GM21529 (cell line): ENCODE results near the gene CACNB4.
"Not testable (repeated sequence)": the region's sequence is repeated elsewhere in the genome, so short reads cannot be mapped to it uniquely, and the experiment has no call there.

Experiments
- ATAC-seq: cut with Tn5 transposase; IDR thresholded peaks from one replicate; pipeline ENCODE4 v1.9.1; 2021; ENCODE audit not compliant: unreplicated experiment

CACNB4 gene

GRCh38 chr2:152024477-152024876, 74.4 kb downstream of the CACNB4 start:
- ATAC-seq: no peak

- ATAC-seq: no peak
These were observed 76.8 kb downstream of the CACNB4 start for GRCh38 chr2:152022090-152022489.

- ATAC-seq: not testable (repeated sequence)
These were observed 77.8 kb downstream of the CACNB4 start for GRCh38 chr2:152021001-152021400.

DNA sequence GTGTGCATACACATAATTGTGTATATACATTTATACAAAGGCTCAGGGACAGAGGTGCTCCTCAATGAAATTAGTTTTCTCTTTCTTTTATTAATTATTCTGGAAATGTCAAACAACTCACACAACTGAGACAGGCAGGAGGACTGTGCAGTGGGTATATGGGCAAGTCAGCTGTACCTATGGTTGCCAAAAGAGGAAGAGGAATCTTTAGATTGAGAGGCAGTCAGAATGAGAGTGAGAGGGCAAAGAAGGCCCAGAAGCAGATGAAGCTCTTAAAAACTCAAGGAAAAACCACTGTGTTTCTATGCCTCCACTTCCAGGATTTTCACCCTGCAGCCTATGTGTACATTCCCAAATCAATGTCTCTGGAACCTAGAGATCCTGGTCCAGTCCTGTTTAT, 79.1 kb downstream of the CACNB4 start:
- no peak for ATAC-seq

GRCh38 chr2:152016181-152017120, 82.4 kb downstream of the CACNB4 start:
- ATAC-seq: no peak

DNA sequence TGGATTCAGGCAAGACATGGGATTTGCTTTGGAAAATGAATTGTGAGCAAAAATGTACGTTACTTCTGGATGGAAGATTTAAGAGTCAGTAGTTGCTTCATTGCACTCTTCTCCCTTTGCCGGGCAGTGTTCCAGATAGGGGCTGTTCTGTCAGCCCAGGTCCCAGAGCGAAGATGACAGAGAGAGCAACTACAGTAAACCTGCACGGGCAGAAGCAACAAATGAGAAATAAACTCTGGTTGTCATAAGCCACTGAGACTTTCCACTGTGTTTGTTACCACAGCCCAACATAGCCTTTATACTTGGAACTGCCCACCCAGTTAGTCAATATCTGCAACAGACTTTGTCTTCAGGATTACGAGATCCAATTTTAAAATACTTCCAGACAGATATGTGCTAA, 83.3 kb downstream of the CACNB4 start:
- ATAC-seq: no peak

- no peak for ATAC-seq
These were observed 86.1 kb downstream of the CACNB4 start for GRCh38 chr2:152012697-152013096.

GRCh38 chr2:152011724-152012123, 87.1 kb downstream of the CACNB4 start:
- ATAC-seq: no peak

DNA sequence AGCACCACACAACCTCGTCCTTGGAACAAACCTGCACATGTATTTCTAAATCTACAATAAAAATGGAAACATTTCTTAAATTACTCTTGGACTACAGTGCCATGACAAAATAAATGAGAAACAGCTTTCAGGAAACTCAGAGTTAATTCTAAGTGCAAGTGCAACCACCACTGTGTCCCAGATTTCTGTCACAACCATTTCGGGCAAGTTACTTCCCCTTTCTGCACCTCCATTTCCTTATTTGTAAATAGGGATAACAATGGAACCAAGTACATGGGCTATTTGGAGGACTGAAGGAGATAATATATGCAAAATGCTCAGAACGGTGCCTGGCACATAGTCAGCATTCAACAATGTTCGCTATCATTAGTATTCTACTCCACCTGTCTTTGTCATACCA, 93.2 kb downstream of the CACNB4 start:
- no peak for ATAC-seq

DNA sequence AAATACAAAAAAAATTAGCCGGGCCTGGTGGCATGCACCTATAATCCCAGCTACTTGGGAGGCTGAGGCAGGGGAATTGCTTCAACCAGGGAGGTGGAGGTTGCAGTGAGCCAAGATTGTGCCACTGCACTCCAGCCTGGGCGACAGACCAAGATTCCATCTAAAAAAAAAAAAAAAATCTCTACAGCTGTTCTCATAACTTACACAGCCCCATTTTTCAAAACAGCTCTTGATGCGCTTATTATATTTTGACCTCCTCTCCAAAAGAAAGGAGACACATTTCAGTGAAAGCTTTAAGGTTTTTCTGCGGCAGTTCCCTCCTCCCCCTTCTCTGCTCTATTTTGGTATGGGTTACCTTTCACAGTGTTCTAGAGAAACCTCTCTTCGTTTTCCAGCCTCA, 95.6 kb downstream of the CACNB4 start:
- ATAC-seq: not testable (repeated sequence)

- ATAC-seq: peak; percentile 91
These were observed 99.8 kb downstream of the CACNB4 start for GRCh38 chr2:151999053-151999452.

DNA sequence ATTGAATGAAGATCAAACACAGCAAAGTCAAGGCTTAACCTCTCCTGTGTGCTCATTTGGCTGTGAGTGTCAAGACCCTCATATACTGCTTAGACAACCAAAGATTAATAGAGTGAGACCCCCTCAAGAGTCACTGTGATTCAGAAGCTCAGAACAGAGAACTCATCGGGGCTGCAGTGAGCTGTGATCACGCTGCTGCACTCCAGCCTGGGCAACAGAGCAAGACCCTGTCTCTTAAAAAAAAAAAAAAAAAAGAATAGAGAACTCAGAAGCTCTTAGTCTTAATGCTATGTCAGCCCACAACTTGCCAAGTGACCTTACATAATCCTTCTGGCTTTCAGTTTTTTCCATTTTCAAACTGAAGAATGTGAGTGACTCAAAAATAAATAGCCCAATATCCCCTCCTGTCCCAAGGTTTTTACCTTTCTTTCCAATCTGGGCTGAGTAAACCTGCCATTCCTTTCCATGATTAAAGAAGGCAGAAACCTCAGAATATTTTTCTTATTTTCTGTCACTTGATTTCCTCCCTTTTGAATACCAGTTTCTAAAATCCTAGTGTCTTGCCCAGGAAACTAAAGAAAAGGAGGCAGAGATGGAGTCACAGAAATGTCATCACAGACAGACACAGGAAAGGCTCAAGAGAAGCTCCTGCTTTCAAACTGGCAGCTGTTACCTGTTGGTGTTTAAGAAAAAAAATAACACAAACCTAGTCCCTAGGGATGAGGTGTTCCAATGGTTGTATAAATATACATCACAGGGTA, 102.4 kb downstream of the CACNB4 start:
- no peak for ATAC-seq

DNA sequence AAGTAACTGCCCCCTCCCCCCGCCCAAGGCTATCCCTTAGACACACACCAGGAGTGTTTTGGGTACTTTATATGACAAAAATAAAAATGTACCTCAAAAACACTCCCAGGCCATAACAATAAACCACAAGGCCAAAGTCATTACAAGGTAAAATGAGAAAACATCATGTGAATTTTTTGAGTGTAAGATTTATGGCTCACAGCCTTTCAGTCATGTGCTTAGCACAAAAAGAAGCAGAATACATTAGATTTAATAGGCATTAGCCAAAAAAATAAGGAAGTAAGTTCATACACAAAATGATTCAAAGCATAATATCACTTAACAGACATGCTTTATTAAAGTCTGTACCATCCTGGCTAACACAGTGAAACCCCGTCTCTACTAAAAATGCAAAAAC, 103.7 kb downstream of the CACNB4 start:
- ATAC-seq: no peak

- not testable (repeated sequence) for ATAC-seq
These were observed 104.7 kb downstream of the CACNB4 start for GRCh38 chr2:151994178-151994577.

- ATAC-seq: no peak
These were observed 107.8 kb downstream of the CACNB4 start for GRCh38 chr2:151991010-151991409.

DNA sequence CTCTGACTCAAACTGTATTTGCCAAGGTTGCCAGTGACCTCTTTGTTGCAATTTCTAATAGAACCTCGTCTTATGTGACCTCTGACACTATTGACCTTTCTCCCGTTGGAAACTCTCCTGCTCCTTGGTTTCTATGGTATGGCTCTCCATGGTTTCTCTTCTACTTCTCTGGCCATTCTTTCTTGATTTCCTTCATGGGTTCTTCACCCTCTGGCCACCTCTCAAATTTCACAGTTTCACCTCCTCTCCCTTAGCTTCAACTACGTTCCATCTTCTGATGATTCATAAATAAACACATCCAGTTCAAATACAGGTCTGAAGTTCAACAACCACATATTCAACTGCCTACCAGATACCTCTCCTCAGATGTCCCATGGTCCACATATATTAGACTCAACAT, 109.5 kb downstream of the CACNB4 start:
- no peak for ATAC-seq

GRCh38 chr2:151987484-151987883, 111.4 kb downstream of the CACNB4 start:
- no peak for ATAC-seq

- no peak for ATAC-seq
These were observed 114.3 kb downstream of the CACNB4 start for GRCh38 chr2:151984424-151985083.

DNA sequence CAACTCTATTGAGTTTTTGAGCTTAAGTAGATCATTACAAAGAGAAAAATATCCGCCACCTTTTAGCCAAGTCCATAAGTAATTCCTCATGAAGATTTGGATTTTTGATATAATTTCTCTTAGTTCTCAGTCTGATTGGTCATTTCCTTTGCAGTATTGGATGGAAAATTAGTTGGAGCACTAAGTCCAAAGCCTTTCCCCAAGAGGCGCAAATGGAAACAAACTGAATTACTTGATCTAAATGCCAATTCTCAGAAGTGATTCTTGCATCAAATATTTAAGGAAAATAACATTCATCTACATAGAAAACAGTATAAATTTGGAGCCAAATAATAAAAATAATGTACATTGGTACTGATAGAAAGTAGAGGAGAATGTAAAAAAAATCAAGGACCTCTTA, 115.6 kb downstream of the CACNB4 start:
- no peak for ATAC-seq

DNA sequence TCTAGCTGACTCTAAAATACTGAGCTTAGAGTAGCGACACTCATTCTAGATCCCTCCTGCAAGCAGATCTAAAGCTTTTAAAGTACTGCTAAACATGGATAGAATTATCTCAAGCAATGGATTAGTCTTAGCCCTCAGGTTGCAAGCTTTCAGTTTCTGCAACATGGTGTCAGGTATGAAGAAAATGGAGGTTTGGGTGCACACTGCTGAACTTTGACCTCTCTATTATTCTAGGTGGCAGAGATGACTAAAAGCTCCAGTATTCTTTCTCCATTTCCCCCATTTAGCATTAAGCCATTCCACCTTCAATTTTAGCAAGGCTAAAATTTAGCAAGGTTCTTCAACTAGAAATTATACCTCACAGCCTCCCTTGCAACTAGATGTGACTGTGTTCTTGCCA, 117.0 kb downstream of the CACNB4 start:
- ATAC-seq: no peak

DNA sequence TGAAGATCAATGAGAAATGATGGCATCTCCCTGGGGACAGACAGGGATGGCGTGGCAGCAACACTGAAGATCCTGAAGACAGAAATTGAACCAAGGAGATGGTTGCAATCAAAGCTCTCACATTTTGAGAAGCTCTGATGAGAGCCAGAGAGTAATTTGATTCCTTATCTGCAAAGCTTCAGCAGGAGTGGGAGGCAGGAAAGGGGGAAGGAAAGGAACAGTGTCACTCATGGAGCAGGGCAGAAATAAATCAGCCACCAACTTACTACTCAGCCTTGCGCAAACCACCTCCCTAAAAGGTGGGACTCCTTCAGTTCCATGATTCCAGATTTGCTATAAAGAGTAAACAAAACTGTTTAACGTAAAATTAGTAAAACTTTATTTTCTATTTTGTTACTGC, 119.2 kb downstream of the CACNB4 start:
- no peak for ATAC-seq

GRCh38 chr2:151978709-151979108, 120.1 kb downstream of the CACNB4 start:
- no peak for ATAC-seq
